MCF 10A (cell line): Measurements from ENCODE around the gene LRRFIP2. TPM values are rescaled to one million over a fixed set of nuclear protein-coding genes. Genes with fewer than 3 reads are reported as not detected.

Experiments used
- BruUV-seq: library from RNA; stranded (reverse); fragments of 400-500 nt; replicated peaks from 2 replicates; lab custom pipeline; 2021; lab: Mats Ljungman, UMichigan
- CTCF ChIA-PET: fragments of 300-600 bp; sonication (Branson Sonifier 250); formaldehyde crosslinking; extraction: SDS; loops from one replicate; lab custom pipeline; 2021; ENCODE audit warnings: antibody characterized with exemption, inconsistent platforms; lab: Yijun Ruan, JAX
- POLR2A ChIA-PET: fragments of 300-600, 350-650 bp; sonication (Branson Sonifier 250); formaldehyde crosslinking; extraction: SDS; loops from one replicate; lab custom pipeline; 2020; ENCODE audit warnings: antibody characterized with exemption, inconsistent platforms; lab: Yijun Ruan, JAX
- DNase-seq: peaks from one replicate; pipeline ENCODE4 v3.0.0-alpha.2; 2018; ENCODE audit not compliant: unreplicated experiment
- H3K27ac Mint-ChIP-seq: one replicate; pipeline ENCODE4 v1.8.0; 2022; ENCODE audit warnings: mild to moderate bottlenecking, low read depth, mixed read lengths; ENCODE audit not compliant: unreplicated experiment
- H3K27me3 Mint-ChIP-seq: one replicate; pipeline ENCODE4 v1.8.0; 2022; ENCODE audit warnings: mixed read lengths; ENCODE audit not compliant: insufficient read depth, unreplicated experiment
- H3K36me3 Mint-ChIP-seq: one replicate; pipeline ENCODE4 v1.8.0; 2022; ENCODE audit warnings: mild to moderate bottlenecking, moderate library complexity, mixed read lengths; ENCODE audit not compliant: insufficient read depth, unreplicated experiment
- H3K4me1 Mint-ChIP-seq: one replicate; pipeline ENCODE4 v1.8.0; 2022; ENCODE audit warnings: mixed read lengths; ENCODE audit not compliant: insufficient read depth, unreplicated experiment
- H3K4me3 Mint-ChIP-seq: one replicate; pipeline ENCODE4 v1.8.0; 2022; ENCODE audit warnings: mild to moderate bottlenecking, moderate library complexity, mixed read lengths; ENCODE audit not compliant: unreplicated experiment
- H3K9me3 Mint-ChIP-seq: one replicate; pipeline ENCODE4 v1.8.0; 2022; ENCODE audit warnings: mixed read lengths; ENCODE audit not compliant: unreplicated experiment
- CTCF ChIP-seq: fragments of 200-600 bp; IDR thresholded peaks from one replicate; pipeline ENCODE4 v1.8.0; 2022; ENCODE audit warnings: antibody characterized with exemption, mild to moderate bottlenecking; ENCODE audit not compliant: unreplicated experiment
- intact Hi-C: fragments of 100-400 bp; cut with micrococcal nuclease; formaldehyde crosslinking; loops from 2 replicates; pipeline ENCODE4 v1.14.1; 2022
- total RNA-seq: library from RNA; stranded (reverse); gene quantifications from 2 replicates; pipeline ENCODE4 v1.2.3, GENCODE V29; 2022

LRRFIP2 gene
- total RNA-seq, 1 experiment from 2014 or later, result 76.6 TPM

DNA sequence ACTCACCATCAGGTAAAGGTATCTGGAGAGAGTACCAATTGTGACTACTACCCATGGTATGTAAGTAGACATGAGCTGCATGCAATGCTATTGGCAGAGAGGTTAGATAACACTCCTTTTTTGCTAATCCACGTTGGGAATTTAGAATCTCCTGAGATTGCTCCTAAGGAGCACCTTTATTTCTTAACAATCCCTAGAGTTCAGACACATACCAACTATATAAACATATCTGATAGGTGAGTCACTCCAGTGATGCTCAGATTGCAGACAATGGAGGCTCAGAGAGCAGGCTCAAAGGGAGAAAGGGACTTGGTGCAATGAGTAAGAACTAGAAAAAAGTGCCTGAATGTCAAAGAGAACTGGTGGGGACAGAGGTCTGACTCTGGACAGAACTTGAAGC is 47.0 kb upstream of the LRRFIP2 start:
- Mint-ChIP-seq H3K4me1 (peaks cover 26% of the 10 kb centered on the region), H3K9me3 (no peaks in the 10 kb centered on the region), H3K36me3 (no peaks in the 10 kb centered on the region), H3K27ac (no peak overlapping the region), H3K4me3 (no peak overlapping the region), H3K27me3 (no peaks in the 10 kb centered on the region)
- ChIA-PET CTCF (interaction anchor here (0.5 to 2.6 kb wide), 5 partner anchors 8 to 349 kb away, joined by 3 to 9 read pairs (median 3); no protein-coding TSS in a partner anchor), POLR2A (interaction anchor here (0.6 to 1.4 kb wide), 4 partner anchors 10 to 437 kb away, joined by 3 to 6 read pairs (median 4); partner anchors contain the start of genes EPM2AIP1 and MLH1)
- BruUV-seq, result no TSS peak
- no peak for TF ChIP-seq CTCF
- intact Hi-C loops, result no loop called here
- peak; percentile 82 for DNase-seq

- Mint-ChIP-seq H3K27ac (no peak overlapping the region), H3K9me3 (no peaks in the 10 kb centered on the region), H3K27me3 (no peaks in the 10 kb centered on the region), H3K4me3 (no peak overlapping the region), H3K4me1 (peaks cover 26% of the 10 kb centered on the region), H3K36me3 (no peaks in the 10 kb centered on the region)
- ChIA-PET CTCF (interaction anchor here (0.6 to 1.2 kb wide), 4 partner anchors 9 to 46 kb away, joined by 3 to 7 read pairs (median 4); no protein-coding TSS in a partner anchor), POLR2A (interaction anchor here (0.7 to 1.8 kb wide), 3 partner anchors 38 to 226 kb away, joined by 4 to 8 read pairs (median 5); partner anchors contain the start of gene MLH1)
- no peak for TF ChIP-seq CTCF
- intact Hi-C loops, result no loop called here
- BruUV-seq, result no TSS peak
- no peak for DNase-seq
These were observed 44.9 kb upstream of the LRRFIP2 start for GRCh38 chr3:37219266-37219665.

DNA sequence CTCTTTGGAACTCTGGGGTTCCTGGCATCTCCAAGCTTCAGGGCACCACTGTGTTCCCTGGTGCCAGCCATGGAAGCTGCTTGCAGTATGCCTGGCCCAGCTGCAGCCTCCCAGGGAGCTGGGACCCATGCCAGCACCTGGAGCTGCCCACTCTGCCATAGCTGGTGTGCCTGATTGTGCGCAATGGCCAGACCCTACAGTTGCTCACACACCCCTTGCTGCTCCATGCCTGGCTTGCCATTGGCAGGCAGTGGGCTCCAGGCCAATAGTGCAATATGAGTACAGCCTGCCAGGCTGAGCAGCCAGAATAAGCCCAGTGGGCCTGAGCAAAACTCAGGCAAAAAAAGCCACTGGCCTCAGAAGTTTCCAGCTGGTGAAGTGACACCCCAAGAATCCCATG is 43.8 kb upstream of the LRRFIP2 start:
- no TSS peak for BruUV-seq
- peaks cover 21% of the 10 kb centered on the region for H3K4me1 Mint-ChIP-seq
- H3K27me3 Mint-ChIP-seq, result no peaks in the 10 kb centered on the region
- no peak overlapping the region for H3K27ac Mint-ChIP-seq
- ChIA-PET POLR2A (no interaction called here), CTCF (interaction anchor here (0.6 to 1.0 kb wide), 6 partner anchors 7 to 507 kb away, joined by 3 to 4 read pairs (median 4); no protein-coding TSS in a partner anchor)
- H3K36me3 Mint-ChIP-seq, result no peaks in the 10 kb centered on the region
- no peak overlapping the region for H3K4me3 Mint-ChIP-seq
- no peaks in the 10 kb centered on the region for H3K9me3 Mint-ChIP-seq
- no peak for DNase-seq
- intact Hi-C loops, result no loop called here
- TF ChIP-seq CTCF, result no peak

DNA sequence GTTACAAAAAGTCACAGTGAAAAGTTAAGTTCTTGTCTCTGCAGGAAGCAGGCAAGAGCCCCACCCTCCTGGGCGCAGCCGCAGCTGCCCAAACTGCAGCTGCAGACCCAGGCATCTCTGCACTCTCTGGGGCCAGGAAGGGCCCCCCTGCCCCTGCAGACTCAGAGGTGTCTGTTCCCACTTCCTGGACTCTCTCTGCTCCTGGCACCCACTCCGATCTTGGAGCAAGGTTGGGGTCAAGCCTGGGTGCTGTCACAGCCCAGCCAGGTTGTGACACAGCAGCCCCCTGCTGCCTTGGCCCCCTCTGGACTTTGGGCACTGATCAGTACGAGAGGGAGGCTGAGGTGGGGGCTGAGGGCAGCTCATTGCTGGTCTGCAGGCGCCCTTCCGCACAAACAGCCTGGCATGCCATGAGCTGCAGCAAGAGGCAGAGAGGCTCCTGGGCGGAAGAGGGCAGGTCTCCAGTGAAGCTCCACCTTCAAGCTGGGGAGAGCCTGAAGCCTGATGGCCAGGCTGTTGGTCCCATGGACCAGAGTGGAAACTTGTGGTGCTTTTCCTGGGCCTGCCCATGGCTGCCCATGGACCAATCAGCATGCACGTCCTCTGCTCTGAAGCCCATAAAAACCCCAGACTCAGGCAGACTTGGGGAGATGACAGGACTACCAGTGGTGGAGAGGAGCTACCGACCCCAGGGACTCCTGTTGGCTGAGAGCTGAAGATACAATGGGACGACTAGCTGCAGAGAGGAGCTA is 42.9 kb upstream of the LRRFIP2 start:
- no TSS peak for BruUV-seq
- no peak for DNase-seq

More for the DNA sequence above, 42.9 kb upstream of the LRRFIP2 start:
- no peak for TF ChIP-seq CTCF
- H3K4me3 Mint-ChIP-seq, result no peak overlapping the region
- intact Hi-C loops, result no loop called here
- ChIA-PET CTCF (interaction anchor here (0.6 to 1.0 kb wide), 6 partner anchors 8 to 506 kb away, joined by 3 to 4 read pairs (median 4); partner anchors contain the start of gene MLH1), POLR2A (no interaction called here)
- no peaks in the 10 kb centered on the region for H3K27me3 Mint-ChIP-seq
- H3K36me3 Mint-ChIP-seq, result no peaks in the 10 kb centered on the region
- no peak overlapping the region for H3K27ac Mint-ChIP-seq
- peaks cover 15% of the 10 kb centered on the region for H3K4me1 Mint-ChIP-seq
- no peaks in the 10 kb centered on the region for H3K9me3 Mint-ChIP-seq
